ENCODE measurements around the gene MICOS13.

Gene MICOS13

DNA sequence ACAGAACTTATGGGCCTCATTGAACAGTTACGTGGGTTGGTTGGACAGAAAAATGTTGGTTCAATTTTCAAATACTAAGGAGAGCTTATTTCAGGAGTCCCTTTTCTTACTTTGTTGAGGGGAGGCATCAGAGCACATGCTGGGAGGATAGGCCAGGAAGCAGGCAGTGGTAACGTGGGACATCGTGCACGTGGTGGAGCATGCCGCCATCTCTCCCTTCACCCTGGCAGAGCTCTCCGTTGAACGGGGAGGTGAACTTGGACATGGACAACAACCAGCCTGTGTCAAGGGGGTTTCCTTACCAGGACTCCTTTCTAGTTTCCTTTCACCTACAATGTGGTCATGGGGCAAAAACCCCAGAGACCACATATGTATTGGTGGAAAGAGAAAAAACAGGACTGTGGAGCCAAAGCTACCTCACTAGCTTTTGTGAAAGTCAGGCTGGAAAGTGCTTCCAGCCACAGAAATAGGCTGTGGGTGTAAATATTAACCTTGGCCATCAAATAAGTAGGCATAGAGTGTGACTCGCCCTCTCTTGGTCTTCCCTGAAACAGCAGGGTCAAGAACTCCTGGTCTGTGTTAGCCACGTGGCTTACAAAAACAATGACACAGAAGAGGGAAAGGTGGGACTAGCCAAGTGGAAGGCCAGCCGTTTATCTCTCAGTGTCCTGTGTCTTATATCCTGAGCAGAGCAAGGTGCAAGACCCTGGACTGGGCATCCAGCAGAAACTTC lies 14.4 kb downstream of the MICOS13 start:
- DNase-seq, result no peak

DNA sequence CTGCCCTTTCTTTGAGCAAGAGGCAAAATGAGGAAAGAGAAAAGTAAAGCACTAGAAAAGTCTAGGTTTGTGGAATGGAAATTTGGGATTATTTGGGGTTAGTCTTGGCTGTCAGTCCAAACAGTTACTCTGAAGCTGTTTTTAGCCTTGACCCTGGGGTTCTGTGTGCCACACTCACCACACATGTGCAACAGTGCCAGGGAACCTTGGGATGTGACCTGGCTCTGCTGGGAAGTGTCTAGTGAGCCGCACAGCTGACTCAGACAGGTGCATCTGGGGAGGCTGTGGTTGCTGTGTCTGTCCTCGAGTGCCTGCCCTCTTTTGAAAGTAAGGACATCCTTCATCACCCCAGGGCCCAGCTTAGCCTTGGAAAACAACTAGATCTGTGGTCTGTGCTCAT lies 15.8 kb downstream of the MICOS13 start:
- DNase-seq, result no peak

DNA sequence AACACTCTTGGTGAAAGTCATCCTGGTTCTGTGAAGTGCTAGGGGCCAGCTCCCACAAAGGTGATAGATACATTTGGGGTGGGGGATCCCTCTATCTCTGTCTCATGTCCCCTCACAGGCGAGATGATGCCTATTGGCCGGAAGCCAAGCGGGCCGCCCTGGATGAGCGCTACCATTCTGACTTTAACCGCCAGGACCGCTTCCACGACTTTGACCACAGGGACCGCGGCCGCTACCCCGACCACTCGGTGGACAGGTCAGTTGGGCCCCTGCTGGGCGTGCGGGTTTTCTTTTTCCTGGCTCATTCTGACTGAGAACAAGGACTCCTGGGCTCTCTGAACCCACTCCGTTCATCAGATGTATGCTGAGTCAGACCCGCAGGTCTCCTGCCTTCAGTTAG lies 16.4 kb downstream of the MICOS13 start:
- DNase-seq, result no peak

DNA sequence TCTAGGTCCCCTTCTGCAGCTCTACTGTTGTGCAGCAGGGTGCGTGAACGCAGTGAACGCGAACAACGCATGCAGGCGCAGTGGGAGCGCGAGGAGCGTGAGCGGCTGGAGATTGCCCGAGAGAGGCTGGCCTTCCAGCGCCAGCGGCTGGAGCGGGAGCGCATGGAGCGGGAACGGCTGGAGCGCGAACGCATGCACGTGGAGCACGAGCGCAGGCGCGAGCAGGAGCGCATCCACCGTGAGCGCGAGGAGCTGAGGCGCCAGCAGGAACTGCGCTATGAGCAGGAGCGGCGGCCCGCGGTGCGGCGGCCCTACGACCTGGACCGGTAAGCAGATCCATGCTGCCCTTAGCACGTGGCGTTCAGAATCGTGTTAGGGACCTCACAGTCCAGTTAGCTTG lies 18.8 kb downstream of the MICOS13 start:
- no peak for DNase-seq

DNA sequence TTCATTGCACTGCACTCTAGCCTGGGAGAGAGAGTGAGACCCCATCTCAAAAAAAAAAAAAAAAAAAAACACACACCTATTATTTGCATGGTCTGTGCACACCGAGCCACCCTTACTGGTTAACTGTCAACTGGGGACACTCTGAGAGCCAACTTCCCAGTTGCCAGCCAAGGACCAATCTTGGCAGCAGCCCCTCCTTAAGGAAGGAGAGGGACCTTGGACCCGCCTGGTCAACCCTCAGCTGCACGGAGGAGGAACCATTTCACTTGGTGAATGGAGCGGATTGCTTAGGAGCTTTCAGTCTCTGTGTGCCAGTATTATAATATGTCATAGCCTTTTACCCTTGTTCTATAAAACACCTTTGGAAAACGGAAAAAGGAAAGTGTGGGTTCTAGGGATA lies 24.9 kb downstream of the MICOS13 start:
- no peak for DNase-seq

DNA sequence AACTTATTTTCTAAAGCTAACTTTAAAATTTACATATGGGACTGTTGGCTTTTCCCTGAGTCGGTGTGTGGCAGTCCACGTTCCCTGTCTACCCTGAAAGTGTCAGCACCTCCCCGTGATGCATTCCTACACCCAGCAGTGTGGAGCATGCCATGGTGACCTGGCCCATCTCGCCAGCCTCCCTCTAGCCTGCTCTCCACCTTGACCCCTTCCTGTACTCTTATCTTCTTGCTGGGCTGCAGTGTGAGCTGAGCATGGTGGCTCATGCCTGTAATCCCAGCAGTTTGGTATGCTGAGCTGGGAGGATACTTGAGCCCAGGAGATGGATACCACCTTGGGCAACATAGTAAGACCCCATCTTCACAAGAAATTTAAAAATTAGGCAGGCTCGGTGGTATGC lies 25.4 kb downstream of the MICOS13 start:
- no peak for DNase-seq

DNA sequence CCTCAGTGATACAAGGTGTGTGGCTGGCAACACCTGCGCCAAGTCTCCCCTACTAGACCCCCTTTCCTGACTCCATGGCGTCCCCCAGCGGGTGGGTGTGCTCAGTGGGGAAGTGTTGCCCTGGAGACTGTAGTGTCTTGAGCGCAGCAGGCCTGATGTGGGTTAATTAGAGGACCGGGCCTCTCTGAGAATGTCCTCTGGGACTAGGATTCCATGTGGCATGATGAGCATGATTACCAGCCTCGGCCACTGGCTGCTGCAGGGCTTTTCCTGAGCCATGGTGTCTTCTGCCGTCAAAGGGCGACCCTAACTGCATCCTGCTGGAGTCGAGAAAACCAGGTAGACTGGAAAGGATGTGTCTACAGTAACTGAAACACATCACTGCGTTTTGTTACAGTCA lies 28.1 kb downstream of the MICOS13 start:
- DNase-seq, result no peak

DNA sequence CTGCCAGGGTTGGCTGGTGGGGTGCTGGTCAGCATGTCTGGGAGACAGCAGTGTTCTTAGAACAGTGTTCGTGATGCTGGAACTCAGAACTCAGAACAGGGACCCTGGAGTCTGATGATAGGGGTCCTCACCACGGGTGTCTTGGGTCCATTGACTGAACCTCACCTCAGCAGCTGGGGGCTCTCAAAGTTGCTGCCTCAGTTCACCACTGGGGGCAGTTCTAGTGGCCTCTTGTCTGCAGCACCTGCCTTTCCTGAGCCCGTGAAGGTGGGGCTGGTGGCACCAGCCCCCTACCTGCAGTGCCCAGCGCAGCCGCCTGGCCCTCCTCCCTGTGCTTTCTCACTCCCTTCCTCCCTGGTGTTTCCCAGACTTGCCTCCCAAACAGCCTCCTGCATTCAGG lies 29.0 kb downstream of the MICOS13 start:
- no peak for DNase-seq

DNA sequence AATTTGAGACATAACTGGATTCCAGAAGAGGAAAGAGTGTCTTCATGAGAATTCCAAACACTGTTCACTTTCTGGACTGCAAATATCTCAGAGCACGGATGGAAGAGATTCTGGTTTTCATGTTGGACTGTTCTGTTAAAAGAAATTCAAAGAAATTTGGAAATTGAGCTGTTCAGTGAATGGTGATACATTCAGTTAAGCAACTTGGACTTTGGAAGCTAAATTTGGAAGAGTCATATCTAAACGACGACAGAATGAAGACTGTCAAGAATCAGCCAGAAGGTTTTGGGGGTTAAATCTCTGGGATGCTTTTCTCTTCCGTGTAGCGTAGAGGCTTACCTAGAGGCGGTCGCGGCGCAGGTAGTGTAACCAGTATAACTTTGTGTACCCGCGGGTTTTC lies 31.9 kb downstream of the MICOS13 start:
- DNase-seq, result no peak

DNA sequence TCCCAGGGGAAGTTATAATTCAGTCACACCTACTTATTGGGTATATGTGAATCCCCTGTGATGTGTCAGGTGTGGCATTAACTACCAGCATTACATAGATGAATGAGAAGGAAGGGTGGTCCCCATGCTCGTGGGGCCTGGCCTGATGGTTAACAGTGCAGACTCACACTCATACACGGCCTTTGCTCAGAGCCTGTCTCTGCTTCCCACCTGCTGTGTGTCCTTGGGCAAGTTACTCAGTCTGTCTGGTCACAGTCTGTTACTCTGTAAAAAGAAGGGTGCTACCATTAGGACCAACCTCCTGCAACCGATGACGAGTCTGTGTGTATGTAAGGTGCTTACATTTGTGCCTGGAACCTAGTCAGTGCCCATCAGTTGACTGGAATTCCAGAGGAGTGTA lies 33.6 kb downstream of the MICOS13 start:
- DNase-seq, result no peak

DNA sequence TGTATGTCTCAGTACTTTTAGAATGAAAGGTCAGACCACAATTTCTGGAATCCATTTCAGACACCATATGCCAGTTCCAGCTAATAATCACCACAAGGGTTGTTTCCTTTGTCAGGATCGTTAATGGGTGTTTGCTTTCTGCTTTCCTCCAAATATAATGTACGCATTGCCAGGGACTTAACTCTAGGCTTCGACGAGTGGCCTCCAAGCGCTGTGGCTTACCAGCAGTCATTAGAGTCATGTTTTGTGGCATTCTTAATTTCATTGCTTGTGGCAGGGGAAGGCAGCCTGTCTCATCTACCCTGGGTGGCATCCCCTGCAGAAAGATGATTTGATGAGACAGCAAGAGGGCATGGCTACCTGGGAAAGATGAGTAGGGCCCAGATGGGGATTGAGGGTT lies 34.9 kb downstream of the MICOS13 start:
- DNase-seq, result no peak

DNA sequence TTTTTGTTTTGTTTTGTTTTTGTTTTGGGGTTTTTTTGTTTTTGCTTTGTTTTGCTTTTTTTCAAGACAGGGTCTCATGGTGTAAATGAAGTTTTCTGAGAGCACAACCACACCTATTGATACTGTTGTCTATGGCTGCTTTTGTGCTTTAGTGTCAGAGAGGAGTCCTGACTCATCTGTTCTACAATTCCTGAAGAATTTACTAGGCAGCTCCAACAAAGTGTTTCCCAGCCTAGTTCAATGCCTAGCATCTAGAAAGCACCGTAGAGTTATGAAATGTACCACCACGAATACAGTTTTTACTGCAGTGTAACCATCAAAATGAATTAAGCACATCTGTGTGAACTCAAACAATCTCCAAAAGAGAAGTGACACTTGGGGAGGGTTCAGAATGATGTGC lies 36.3 kb downstream of the MICOS13 start:
- DNase-seq, result no peak

DNA sequence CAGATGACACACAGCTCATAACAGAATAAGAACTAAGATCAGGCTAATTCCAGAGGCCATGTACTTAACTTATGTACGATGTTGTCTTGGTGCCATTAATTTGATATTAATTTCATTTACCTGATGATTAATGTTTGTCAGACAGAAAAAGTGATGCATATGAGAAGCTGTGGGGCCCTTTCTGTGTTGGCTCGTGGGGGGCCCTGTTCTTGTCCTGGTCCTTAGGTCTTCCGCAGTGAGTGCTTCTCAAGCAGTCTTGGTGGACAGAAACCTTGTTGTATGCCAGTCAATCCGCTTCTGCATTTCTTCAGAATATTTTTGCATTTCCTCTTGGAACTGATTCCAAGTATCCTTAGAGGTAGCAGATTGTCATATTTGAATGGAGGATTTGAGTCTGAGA lies 37.3 kb downstream of the MICOS13 start:
- DNase-seq, result no peak

DNA sequence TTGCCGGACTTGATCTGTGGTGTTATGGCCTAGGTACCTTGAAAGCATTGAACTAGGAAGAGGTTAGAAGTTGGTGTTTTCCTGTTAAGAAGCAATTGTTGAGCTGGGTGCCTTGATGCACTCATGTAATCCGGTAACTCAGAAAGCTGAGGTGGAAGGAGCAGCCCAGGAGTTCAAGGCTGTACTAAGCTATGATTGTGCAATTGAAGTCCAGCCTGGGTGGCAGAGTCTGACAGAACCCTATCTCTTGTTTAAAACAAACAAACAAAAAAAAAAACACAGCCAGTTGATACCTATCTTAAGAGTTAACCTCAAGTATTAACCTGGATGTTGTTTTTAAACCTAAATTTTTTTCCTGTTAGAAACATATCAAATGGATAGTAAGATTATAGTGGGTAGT lies 38.1 kb downstream of the MICOS13 start:
- no peak for DNase-seq

DNA sequence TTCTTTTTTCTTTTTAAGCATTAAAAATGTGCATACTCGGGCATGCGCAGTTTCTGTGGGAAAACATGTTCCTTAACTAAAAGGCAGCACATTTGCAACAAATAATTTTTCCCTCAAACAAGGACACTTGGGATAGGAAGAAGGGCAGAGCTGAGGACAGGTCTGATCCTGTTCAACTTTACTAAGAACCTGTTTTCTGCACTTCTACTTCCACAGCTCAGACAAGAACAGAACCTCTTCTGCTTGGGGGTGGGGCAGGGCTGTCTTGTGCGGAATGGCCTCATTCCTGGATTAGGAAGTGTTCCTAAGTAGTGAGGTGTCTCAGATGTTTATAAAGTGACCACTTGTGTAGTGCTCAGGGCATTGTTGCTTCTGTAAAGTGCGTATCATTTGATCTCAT lies 39.1 kb downstream of the MICOS13 start:
- no peak for DNase-seq

DNA sequence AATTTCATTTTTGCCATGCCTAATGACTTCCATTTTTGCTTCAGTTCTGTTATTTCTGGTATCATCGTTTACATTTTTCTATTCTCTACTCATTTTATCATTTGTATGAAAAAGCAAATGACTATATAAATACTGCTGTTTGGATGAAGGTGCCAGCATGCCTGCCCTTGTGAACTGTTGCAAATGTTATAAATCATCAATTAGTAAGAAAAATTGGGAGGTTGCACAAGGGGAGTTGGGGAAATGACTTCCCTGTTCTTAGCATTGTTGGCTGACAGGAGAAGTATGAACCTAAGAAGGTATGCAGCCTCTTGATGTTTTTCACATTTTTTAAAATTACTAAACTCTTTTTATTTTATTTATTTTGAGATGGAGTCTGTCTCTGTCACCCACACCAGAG lies 42.3 kb downstream of the MICOS13 start:
- DNase-seq, result no peak

DNA sequence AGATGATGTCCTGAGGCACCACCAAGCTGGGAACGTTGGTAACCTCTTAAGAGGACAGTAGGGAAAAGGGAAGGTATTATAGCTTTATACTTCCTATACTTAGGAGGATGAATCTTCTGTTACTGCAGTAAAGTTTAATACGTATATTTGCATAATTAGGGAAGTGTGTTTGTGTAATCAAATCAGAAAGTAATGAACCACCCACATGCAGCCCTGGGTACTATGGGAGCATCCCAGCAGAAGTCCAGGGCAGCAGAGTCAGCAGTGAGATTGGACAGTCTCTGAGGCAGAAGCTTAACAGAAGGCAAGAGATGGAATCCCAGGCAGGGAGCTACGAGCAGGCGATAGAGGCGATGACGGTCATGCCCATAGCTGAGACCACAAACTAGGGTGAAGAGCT lies 44.9 kb downstream of the MICOS13 start:
- DNase-seq, result no peak

DNA sequence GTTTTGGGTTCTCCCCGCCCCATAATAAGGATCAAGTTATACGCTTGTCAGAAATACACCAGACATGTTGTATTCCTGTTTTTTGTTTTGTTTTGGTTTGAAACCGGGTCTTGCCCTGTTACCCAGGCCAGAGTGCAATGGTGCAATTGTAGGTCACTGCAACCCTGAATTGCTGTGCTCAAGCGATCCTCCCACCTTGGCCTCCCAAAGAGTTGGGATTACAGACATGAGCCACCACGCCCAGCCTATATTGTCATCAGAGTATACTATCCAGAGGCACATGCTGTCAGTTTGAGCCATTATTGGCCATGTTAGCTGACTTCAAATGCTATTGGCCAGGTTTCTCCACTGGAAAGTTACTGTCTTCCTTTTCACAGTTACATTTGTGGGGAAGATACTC lies 47.7 kb downstream of the MICOS13 start:
- DNase-seq, result no peak

DNA sequence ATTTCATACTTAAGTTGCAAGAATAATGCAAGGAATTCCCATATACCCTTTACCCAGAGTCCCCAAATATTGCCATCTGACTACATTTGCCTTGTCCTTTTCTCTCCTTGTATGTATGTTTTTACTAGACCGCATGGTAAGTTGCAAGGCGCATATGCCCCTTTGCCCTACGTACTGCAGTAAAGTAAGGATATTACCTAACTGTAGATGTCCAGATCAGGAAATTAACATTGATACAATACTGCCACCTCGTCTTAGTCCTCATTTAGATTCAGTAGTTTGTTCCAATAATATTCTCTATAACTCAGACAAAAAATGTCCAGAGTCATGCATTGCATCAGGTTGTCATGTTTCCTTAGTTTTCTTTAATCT lies 48.1 kb downstream of the MICOS13 start:
- no peak for DNase-seq

DNA sequence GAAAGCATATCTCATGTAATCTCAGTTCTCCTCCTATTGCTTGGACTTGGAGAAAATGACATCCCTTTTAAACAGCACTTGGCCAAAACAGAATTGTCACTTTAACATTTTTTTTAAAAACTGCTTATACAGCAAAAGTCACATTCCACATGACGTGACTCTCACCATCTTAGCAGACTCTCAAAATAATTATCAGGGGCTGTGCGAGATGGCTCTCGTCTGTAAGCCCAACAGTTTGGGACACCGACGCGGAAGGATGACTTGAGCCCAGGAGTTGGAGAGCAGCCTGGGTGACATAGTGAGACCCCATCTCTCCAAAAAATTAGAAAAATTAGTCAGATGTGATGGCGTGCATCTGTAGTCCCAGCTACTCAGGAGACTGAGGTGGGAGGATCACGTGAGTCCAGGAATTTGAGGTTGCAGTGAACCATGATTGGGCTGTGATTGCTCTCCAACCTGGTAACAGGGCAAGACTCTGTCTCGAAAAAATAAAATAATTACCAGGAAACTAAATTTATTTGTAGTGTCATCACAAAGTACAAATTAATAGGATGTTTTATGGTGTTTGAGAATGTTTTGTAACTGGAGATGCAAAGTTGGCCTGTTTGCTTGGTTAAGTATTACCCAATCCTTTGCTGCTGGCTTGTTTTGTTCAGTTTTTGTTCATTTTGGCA lies 48.6 kb downstream of the MICOS13 start:
- no peak for DNase-seq

DNA sequence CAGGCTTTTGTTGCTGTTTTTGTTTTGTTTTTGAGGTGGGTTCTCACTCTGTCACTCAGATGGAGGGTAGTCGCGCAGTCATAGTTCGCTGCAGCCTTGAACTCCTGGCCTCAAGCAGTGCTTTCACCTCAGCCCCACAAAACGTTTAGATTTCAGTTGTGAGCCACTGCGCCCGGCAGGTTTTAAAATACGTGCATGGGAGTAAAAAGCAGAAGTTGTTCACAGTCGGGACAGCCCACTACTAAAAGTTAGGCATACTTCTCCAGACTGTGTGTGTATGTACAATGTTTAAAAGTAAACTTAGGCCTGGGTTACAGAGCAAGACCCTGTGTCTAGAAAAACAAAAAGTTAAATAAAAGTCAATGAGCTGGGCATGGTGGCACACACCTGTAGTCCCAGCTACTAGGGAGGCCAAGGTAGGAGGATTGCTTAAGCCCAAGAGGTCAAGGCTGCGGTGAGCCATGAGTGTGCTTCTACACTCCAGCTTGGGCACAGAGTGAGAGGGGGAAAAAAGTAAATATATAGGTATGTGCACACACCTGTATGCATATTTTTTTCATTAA lies 51.3 kb downstream of the MICOS13 start:
- DNase-seq, result no peak

DNA sequence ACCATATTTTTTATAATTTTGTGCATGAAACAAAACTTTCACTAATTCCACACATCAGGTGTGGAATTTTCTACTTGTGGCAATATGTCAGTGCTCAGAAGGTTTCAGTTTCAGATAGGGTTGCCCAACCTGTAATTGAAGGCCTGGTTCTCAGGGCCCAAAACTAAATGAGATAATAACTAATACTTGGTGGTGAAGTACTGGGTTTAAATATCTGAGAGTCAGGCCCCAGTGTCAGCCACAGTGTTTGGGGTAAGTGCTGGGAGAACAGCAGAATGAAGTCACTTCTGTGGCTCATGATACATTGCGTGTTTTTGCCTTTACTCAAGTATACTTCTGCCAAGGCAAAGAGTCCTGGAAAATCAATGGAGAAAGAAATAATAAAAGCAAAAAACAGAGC lies 51.9 kb downstream of the MICOS13 start:
- DNase-seq, result no peak

Measured in effector CD8-positive, alpha-beta T cell (primary cell).